ENCODE results near the gene NUP107. TPM values are rescaled to one million over a fixed set of nuclear protein-coding genes. Genes with fewer than 3 reads are reported as not detected.

Gene NUP107
- total and polyA plus RNA-seq, 2 donors: 33.8 to 83.3 TPM

GRCh38 chr12:68786929-68787328, 100.2 kb downstream of the NUP107 start:
- Histone ChIP-seq H3K27me3 (ENCODE audit: control insufficient read depth in 2 of 2, insufficient read depth in 1 of 2, low read length in 1 of 2) (no peaks in the 10 kb centered on the region), H3K4me1 (ENCODE audit: control insufficient read depth in 2 of 2, insufficient read depth in 2 of 2, low read length in 2 of 2) (peaks cover 0 to 2% of the 10 kb centered on the region in 2 donors), H3K27ac (ENCODE audit: low read depth in 1 of 2, low read length in 1 of 2) (no peak overlapping the region), H3K9me3 (ENCODE audit: control insufficient read depth in 2 of 2, insufficient read depth in 1 of 2, low read length in 1 of 2) (no peaks in the 10 kb centered on the region), H3K4me3 (ENCODE audit: low read length in 2 of 2) (no peak overlapping the region), H3K36me3 (ENCODE audit: control insufficient read depth in 2 of 2, insufficient read depth in 2 of 2, low read length in 1 of 2) (peaks cover 0 to 4% of the 10 kb centered on the region in 2 donors)
- no peak for DNase-seq (ENCODE audit: low read depth in 6 of 9, low spot score in 9 of 9)
- WGBS: 97% methylated on average over 2 of the region's 2 CpGs

DNA sequence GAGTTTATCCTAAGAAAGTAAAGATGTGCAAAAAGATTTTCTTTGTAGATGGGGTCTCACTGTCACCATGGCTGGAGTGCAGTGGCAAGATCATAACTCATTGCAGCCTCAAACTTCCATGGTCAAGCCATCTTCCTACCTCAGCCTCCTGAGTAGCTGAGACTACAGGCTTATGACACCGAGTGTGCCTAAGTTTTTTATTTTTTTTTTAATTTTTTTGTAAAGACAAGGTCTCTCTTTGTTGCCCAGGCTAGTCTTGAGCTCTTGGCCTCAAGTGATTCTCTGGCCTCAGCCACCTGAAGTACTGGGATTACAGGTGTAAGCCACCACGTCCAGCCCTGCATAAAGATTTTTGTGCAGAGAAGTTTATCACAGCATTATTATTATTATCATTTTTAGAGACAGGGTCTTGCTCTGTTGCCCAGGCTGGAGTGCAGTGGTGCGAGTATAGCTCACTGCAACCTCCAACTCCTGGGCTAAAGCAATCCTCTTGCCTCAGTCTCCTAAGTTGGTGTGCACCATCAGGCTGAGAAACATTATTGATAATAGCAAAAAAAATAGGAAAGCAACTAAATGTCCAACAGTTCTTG, 101.9 kb downstream of the NUP107 start:
- Histone ChIP-seq H3K4me1 (ENCODE audit: control insufficient read depth in 2 of 2, insufficient read depth in 2 of 2, low read length in 2 of 2) (peaks cover 6 to 15% of the 10 kb centered on the region in 2 donors), H3K27me3 (ENCODE audit: control insufficient read depth in 2 of 2, insufficient read depth in 1 of 2, low read length in 1 of 2) (no peaks in the 10 kb centered on the region), H3K4me3 (ENCODE audit: low read length in 2 of 2) (no peak overlapping the region), H3K9me3 (ENCODE audit: control insufficient read depth in 2 of 2, insufficient read depth in 1 of 2, low read length in 1 of 2) (no peaks in the 10 kb centered on the region), H3K36me3 (ENCODE audit: control insufficient read depth in 2 of 2, insufficient read depth in 2 of 2, low read length in 1 of 2) (peaks cover 0 to 4% of the 10 kb centered on the region in 2 donors), H3K27ac (ENCODE audit: low read depth in 1 of 2, low read length in 1 of 2) (no peak overlapping the region)
- 96% methylated on average over 3 of the region's 3 CpGs for WGBS
- no peak for DNase-seq (ENCODE audit: low read depth in 6 of 9, low spot score in 9 of 9)

GRCh38 chr12:68789144-68789878, 102.5 kb downstream of the NUP107 start:
- WGBS: 99% methylated on average over 14 of the region's 14 CpGs
- Histone ChIP-seq H3K27ac (ENCODE audit: low read depth in 1 of 2, low read length in 1 of 2) (no peak overlapping the region), H3K27me3 (ENCODE audit: control insufficient read depth in 2 of 2, insufficient read depth in 1 of 2, low read length in 1 of 2) (no peaks in the 10 kb centered on the region)

DNA sequence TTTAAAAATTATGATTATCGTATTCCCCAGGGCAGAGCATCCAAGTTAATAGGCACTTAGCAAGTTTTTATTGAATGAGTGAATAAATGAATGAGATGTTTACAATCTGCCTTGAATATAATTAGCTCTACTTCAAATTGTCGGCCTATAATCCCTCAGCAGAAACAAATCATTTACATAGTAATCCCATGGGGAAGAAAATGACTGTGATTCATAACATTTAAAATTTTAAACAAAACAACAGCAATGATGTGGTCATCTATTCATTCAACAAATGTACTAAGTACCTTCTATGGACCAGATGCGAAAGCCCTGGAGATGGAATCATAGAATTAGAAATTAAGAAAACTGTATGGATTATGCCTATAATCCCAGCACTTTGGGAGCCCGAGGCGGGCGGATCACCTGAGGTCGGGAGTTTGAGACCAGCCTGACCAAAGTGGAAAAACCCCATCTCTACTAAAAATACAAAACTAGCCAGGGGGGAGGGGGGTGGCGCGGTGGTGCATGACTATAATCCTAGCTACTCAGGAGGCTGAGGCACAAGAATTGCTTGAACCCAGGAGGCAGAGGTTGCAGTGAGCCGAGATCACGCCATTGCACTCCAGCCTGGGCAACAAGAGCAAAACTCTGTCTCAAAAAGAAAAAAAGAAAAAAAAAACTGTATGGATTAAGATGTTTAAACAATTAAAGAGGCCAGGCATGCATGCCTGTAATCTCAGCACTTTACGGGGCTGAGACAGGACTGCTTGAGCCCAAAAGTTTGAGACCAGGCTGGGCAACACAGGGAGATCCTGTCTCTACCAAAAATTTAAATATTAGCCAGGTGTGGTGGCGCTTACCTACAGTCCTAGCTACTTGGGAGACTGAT, 103.5 kb downstream of the NUP107 start:
- WGBS: 97% methylated on average over 13 of the region's 13 CpGs
- Histone ChIP-seq H3K9me3 (ENCODE audit: control insufficient read depth in 2 of 2, insufficient read depth in 1 of 2, low read length in 1 of 2) (no peaks in the 10 kb centered on the region), H3K36me3 (ENCODE audit: control insufficient read depth in 2 of 2, insufficient read depth in 2 of 2, low read length in 1 of 2) (no peaks in the 10 kb centered on the region), H3K27ac (ENCODE audit: low read depth in 1 of 2, low read length in 1 of 2) (no peak overlapping the region), H3K4me1 (ENCODE audit: control insufficient read depth in 2 of 2, insufficient read depth in 2 of 2, low read length in 2 of 2) (peaks cover 6 to 13% of the 10 kb centered on the region in 2 donors), H3K4me3 (ENCODE audit: low read length in 2 of 2) (no peak overlapping the region), H3K27me3 (ENCODE audit: control insufficient read depth in 2 of 2, insufficient read depth in 1 of 2, low read length in 1 of 2) (no peaks in the 10 kb centered on the region)
- no peak for DNase-seq (ENCODE audit: low read depth in 6 of 9, low spot score in 9 of 9)

More at GRCh38 chr12:68789144-68789878, 102.5 kb downstream of the NUP107 start:
- H3K4me1 ChIP-seq (ENCODE audit: control insufficient read depth in 2 of 2, insufficient read depth in 2 of 2, low read length in 2 of 2): peaks cover 6 to 13% of the 10 kb centered on the region in 2 donors
- H3K9me3 ChIP-seq (ENCODE audit: control insufficient read depth in 2 of 2, insufficient read depth in 1 of 2, low read length in 1 of 2): no peaks in the 10 kb centered on the region
- no peak for DNase-seq (ENCODE audit: low read depth in 6 of 9, low spot score in 9 of 9)
- no peak overlapping the region for H3K4me3 ChIP-seq (ENCODE audit: low read length in 2 of 2)
- peaks cover 0 to 3% of the 10 kb centered on the region in 2 donors for H3K36me3 ChIP-seq (ENCODE audit: control insufficient read depth in 2 of 2, insufficient read depth in 2 of 2, low read length in 1 of 2)

- Histone ChIP-seq H3K4me3 (ENCODE audit: low read length in 2 of 2) (no peak overlapping the region), H3K4me1 (ENCODE audit: control insufficient read depth in 2 of 2, insufficient read depth in 2 of 2, low read length in 2 of 2) (peaks cover 6 to 13% of the 10 kb centered on the region in 2 donors), H3K27ac (ENCODE audit: low read depth in 1 of 2, low read length in 1 of 2) (no peak overlapping the region), H3K9me3 (ENCODE audit: control insufficient read depth in 2 of 2, insufficient read depth in 1 of 2, low read length in 1 of 2) (no peaks in the 10 kb centered on the region), H3K27me3 (ENCODE audit: control insufficient read depth in 2 of 2, insufficient read depth in 1 of 2, low read length in 1 of 2) (no peaks in the 10 kb centered on the region), H3K36me3 (ENCODE audit: control insufficient read depth in 2 of 2, insufficient read depth in 2 of 2, low read length in 1 of 2) (no peaks in the 10 kb centered on the region)
- WGBS: 64% methylated on average over 3 of the region's 3 CpGs
- DNase-seq (ENCODE audit: low read depth in 6 of 9, low spot score in 9 of 9): no peak
These were observed 104.1 kb downstream of the NUP107 start for GRCh38 chr12:68790952-68791234.

GRCh38 chr12:68791897-68792481, 105.2 kb downstream of the NUP107 start:
- H3K4me1 ChIP-seq (ENCODE audit: control insufficient read depth in 2 of 2, insufficient read depth in 2 of 2, low read length in 2 of 2): peaks cover 6 to 13% of the 10 kb centered on the region in 2 donors
- H3K27me3 ChIP-seq (ENCODE audit: control insufficient read depth in 2 of 2, insufficient read depth in 1 of 2, low read length in 1 of 2): no peaks in the 10 kb centered on the region
- no peak for DNase-seq (ENCODE audit: low read depth in 6 of 9, low spot score in 9 of 9)
- H3K27ac ChIP-seq (ENCODE audit: low read depth in 1 of 2, low read length in 1 of 2): no peak overlapping the region
- no peaks in the 10 kb centered on the region for H3K9me3 ChIP-seq (ENCODE audit: control insufficient read depth in 2 of 2, insufficient read depth in 1 of 2, low read length in 1 of 2)
- H3K4me3 ChIP-seq (ENCODE audit: low read length in 2 of 2): no peak overlapping the region
- no peaks in the 10 kb centered on the region for H3K36me3 ChIP-seq (ENCODE audit: control insufficient read depth in 2 of 2, insufficient read depth in 2 of 2, low read length in 1 of 2)
- WGBS: over 99% methylated on average over 2 of the region's 2 CpGs

DNA sequence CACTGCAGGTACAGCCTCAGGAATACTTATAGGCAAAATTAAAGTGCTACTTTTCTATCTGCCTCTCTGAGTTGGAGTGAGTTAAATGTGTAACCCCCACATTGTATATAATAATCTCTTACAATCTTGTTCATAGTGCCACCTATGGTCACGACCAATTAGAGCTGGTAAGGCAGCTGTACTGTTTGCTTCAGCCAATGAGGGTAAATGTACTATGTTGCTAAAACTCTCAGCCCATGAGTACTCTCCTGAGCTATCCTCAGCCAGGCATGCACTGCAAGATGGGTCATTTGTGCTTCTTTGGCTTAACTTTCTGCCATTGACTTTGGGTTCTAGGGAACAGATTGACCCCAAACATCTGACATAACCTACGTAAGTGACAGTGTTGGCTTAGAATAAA, 106.2 kb downstream of the NUP107 start:
- no peak overlapping the region for H3K4me3 ChIP-seq (ENCODE audit: low read length in 2 of 2)
- no peaks in the 10 kb centered on the region for H3K36me3 ChIP-seq (ENCODE audit: control insufficient read depth in 2 of 2, insufficient read depth in 2 of 2, low read length in 1 of 2)
- no peaks in the 10 kb centered on the region for H3K27me3 ChIP-seq (ENCODE audit: control insufficient read depth in 2 of 2, insufficient read depth in 1 of 2, low read length in 1 of 2)
- 72% methylated on average over 2 of the region's 2 CpGs for WGBS
- DNase-seq (ENCODE audit: low read depth in 6 of 9, low spot score in 9 of 9): peak in 8 of 9 donors; percentile 76 to 92 (median 78)
- peaks cover 6 to 13% of the 10 kb centered on the region in 2 donors for H3K4me1 ChIP-seq (ENCODE audit: control insufficient read depth in 2 of 2, insufficient read depth in 2 of 2, low read length in 2 of 2)
- no peaks in the 10 kb centered on the region for H3K9me3 ChIP-seq (ENCODE audit: control insufficient read depth in 2 of 2, insufficient read depth in 1 of 2, low read length in 1 of 2)
- no peak overlapping the region for H3K27ac ChIP-seq (ENCODE audit: low read depth in 1 of 2, low read length in 1 of 2)

DNA sequence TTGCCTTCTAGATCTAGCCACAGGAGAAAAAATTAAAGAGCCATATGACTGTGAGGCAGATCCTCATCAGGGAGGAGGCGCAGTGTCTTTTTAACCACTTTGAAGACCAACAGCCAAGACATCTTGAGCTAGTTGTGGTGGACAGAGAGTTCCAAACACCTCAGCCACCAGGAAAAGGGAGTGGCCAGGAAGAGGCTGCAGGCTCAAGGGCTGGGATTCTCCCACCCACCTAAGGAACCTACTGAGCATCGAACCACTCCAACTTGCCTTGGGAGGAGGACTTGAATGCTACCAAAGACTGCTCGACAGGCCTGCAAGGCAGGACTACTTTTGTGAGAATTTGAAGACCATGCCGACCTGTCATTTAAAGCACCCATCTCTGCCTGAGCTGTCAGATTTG, 106.7 kb downstream of the NUP107 start:
- Histone ChIP-seq H3K27ac (ENCODE audit: low read depth in 1 of 2, low read length in 1 of 2) (no peak overlapping the region), H3K9me3 (ENCODE audit: control insufficient read depth in 2 of 2, insufficient read depth in 1 of 2, low read length in 1 of 2) (no peaks in the 10 kb centered on the region), H3K27me3 (ENCODE audit: control insufficient read depth in 2 of 2, insufficient read depth in 1 of 2, low read length in 1 of 2) (no peaks in the 10 kb centered on the region), H3K4me1 (ENCODE audit: control insufficient read depth in 2 of 2, insufficient read depth in 2 of 2, low read length in 2 of 2) (peaks cover 6 to 13% of the 10 kb centered on the region in 2 donors), H3K36me3 (ENCODE audit: control insufficient read depth in 2 of 2, insufficient read depth in 2 of 2, low read length in 1 of 2) (no peaks in the 10 kb centered on the region), H3K4me3 (ENCODE audit: low read length in 2 of 2) (no peak overlapping the region)
- DNase-seq (ENCODE audit: low read depth in 6 of 9, low spot score in 9 of 9): no peak
- WGBS: 98% methylated on average over 4 of the region's 4 CpGs

Data from thymus (tissue), 11 donors.